ENCODE measurements around the gene SYT12.

Gene SYT12

DNA sequence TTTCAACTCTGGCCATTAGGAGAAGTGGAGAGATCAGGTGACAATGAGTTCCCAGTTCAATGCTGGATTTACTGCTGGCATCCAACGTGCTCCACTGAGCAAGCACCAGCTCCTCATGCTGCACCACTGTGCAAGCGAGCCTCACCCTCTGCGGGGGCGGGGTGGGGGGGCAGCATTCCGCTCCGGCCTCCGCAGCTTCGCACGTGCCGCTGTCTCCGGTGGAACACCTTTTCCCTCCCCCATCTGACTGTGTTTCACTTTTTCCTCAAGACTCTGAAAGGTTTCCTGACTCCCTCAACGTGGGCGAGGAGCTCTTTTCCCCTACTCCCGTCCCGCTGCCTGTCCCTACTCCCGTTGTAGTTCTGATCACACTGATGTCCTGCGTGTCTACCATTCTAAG is 32.9 kb downstream of the SYT12 start:
- no peak for DNase-seq (ENCODE audit: low read depth in 2 of 2)

DNA sequence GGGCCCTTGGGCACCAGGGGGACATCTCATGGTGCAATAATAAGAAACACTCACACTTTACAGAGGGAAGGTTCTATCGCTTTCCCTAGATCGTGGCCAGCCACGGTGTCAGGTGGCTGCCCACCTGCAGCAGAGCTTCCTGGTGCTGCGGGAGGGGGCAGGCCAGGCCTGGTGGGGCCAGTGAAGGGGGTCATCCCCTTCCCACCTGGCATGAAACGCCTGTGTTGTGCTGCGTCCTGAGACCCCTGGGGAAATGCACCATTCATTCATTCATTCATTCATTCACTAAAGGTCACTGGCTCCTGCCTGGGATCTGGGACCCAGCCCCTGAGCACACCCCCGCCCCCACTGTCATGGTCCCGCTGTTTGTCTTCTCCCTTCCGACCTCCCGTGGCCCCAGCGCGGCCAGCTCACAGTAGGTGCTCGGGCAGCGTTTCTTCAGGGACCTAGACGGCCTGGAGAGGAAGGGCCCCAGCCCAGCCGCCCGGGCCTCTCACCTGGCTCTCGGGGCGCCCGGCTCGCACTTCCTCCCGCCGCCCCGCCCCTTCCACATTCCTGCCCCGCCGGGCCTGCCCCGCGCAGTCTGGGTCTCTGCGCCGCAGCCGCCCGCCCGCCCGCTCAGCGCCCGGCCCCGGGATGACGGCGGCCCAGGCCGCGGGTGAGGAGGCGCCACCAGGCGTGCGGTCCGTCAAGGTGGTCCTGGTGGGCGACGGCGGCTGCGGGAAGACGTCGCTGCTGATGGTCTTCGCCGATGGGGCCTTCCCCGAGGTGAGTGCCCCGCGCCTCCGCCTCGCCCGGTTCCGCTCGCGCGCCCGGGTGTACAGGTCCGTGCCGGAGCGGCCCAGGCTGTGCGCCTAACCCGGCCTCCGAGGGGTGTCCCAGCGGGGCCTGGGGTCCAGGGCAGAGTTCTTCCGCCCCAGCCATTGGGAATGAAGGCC is 33.6 kb downstream of the SYT12 start, which contains the start of gene RHOD:
Gene RHOD (plus strand): TSS at position 581 of the 938 bp plus-strand sequence. CDS start 56 bp downstream, at position 637.
- DNase-seq (ENCODE audit: low read depth in 2 of 2): peak in 1 of 2 donors; percentile 33

DNA sequence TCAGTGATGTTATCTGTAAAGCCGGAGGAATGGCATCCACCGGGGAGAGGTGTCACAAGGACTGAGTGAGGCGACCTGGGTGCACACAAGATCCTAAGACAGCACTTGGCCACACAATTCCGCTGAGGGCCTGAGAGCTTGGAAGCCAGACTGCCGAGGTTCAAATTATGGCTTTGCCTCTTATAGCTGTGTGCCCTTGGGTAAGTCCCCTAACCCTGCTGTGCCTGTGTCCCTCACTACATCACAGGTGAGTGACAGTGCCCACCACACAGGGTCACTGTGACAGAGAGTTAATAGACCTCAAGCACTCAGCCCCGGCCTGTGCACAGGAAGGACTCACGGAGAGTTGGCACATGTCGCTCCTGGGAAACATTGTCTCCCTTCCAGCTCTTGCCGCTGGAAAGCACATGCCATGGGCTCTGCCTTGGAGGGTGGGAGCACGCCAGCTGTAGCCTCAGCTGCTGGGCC is 34.3 kb downstream of the SYT12 start:
- no peak for DNase-seq (ENCODE audit: low read depth in 2 of 2)

DNA sequence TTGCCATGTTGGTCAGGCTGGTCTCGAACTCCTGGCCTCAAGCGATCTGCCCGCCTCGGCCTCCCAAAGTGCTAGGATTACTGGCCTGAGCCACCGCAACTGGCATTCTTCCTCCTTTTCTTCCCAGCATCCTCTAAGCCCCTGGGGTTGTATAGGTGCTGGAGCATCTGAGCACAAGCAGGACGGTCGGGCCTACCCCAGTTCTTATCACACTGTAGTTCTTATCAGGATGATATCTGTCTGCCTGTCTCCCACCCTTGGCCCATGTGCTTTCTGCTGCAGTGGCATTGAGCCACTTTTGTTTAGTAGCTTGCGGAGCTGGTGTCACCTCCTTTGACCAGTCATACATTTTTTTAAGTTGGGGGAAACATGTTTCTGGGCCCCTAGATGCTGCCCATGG is 35.6 kb downstream of the SYT12 start:
- no peak for DNase-seq (ENCODE audit: low read depth in 2 of 2)

DNA sequence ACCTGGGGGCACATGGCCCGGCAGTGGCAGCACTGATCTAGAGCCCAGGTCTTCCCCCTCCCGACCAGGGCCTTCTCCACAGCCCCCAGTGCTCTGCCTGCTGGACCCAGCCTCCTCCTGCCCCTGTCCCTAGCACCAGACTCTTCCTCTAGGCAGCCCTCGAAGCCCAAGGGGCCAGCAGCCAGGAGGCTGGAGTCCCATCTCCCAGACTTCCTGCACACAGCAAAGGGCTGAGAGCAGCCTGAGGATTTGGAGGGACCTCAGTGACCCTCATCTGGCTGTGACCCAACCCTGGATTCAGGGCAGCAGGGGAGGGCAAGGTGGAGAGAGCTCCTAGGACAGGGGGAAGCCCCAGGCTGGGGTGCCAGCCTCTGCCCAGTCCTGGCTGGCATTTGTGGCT is 36.7 kb downstream of the SYT12 start:
- DNase-seq (ENCODE audit: low read depth in 2 of 2): no peak

DNA sequence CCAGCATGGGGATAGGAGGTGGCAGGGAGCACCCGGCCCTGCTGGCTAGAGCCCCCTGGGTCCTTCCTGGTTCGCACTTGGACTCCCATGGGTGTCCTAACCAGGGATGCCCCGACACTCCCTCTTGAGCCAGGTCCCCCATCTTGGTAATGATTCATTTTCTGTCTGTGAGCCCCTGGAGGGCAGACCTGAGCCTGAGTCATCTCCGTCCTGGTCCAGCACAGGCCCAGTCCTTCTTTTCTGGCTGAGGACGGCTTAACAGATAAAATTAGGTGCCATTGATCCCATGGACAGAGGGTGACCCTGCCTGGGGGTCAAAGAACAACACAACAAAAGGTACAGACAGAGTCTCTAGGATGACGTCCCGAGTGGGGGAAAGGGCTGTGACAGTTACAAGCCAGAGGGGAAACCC is 37.2 kb downstream of the SYT12 start:
- no peak for DNase-seq (ENCODE audit: low read depth in 2 of 2)

DNA sequence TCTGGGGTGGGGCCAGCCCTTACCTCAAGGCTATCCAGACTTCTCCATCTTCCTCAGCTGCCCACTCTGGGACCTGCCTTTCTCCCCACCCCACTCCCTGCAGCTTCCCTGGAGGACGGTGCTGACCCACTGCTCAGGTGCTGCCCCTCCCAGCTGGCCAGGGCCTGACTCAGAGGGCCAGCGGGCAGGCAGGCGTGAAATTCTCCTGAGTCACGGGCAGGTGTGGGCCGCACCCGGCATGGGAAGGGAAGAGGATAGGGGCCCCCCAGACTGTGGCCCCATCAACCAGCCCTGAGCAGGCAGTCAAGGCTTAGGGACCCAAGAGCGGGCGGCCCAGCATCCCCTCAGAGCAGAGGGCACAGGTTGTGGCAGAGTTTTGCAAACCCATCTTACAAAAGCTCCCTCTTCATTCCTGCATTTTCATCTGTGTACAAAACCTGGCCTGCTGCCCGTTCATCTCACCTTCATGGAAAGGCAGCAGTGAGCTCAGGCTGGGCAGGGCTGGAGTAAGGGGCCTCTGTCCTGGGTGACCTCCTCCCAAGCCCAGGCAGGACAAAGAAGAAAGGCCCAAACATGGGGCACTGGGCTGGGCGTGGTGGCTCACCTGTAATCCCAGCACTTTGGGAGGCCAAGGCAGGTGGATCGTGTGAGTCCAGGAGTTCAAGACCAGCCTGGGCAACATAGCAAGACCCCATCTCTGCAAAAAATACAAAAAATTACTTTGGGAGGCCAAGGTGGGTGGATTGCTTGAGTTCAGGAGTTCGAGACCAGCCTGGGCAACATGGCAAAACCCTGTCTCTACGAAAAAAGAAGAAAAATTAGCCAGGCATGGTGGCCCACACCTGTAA is 39.8 kb downstream of the SYT12 start:
- no peak for DNase-seq (ENCODE audit: low read depth in 2 of 2)

DNA sequence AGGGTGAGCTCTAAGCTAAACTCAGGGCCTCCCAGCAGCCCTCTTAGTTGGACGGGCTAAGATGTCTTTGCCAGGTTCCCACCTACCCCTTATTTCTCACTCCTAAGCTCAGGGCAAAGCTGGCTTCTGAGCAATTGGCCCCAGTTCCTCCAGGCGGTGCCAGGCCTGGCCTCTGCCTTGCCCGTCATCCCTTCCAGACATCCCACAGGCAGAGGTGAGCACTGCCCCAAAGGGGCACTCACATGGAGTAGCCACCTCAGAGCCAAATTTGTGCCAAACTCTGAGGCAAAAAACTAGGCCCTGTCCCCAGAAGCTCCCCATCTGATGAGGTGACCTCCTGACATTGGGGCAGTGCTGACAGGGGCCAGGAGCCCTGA is 43.4 kb downstream of the SYT12 start:
- DNase-seq (ENCODE audit: low read depth in 2 of 2): no peak

DNA sequence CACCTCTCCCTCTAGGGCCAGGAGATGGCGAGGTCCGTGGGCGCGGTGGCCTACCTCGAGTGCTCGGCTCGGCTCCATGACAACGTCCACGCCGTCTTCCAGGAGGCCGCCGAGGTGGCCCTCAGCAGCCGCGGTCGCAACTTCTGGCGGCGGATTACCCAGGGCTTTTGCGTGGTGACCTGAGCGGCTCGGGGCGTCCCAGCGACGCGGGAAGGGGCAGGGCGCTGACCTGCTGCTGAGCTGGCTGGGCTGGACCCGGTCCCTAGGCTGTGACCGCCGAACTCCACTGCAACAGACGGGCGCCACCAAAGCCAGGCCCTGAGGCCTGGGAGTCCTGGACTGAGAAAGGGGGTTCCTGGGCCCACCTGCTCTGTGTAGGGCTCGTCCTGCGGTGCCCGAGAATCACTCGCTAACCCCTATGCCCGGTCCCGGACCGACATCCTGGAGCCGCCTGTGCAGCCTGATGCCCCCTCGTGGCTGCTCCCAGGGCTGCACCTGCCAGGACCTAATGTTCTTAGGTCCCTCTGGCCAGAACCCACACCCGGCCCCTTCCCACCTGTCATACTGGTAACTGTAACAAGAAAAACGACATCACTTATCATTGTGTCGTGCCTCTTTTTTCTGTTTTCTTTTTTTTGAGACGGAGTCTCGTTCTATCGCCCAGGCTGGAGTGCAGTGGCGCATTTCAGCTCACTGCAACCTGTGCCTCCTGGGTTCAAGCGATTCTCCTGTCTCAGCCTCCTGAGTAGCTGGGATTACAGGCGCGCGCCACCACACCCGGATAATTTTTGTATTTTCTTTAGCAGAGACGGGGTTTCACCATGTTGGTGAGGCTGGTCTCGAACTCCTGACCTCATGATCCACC is 48.7 kb downstream of the SYT12 start:
- DNase-seq (ENCODE audit: low read depth in 2 of 2): peak; percentile 45 to 71

DNA sequence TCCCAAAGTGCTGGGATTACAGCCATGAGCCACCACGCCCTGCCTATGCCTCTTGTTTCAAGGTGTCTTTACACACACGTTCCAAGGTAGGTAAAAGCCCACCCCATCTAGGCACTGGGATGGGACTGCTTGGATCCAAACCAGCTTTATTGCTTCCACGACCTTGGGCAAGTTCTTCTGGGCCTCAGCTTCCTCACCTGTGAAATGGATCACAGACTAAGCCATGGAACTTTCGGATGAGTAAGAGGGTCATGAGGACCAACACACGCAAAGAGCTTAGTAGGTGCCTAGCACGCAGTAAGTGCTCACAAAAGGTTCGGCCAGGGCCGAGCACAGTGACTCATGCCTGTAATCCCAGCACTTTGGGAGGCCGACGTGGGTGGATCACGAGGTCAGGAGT is 49.4 kb downstream of the SYT12 start:
- DNase-seq (ENCODE audit: low read depth in 2 of 2): no peak

DNA sequence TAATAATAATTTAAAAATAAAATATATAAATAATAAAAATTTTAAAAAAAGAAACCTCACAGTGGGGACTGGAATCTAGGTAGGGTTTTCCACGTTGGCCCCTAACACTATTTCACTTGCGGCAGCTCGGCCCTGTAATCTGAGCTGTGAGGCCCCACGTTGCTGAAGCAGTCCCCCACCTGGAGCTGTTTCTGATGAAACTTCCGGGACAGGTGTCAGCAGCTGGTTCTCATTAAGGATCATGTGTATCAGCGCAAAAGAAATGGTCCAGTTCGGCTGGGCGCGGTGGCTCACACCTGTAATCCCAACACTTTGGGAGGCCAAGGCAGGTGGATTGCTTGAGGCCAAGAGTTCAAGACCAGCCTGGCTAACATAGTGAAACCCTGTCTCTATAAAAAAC is 51.0 kb downstream of the SYT12 start:
- DNase-seq (ENCODE audit: low read depth in 2 of 2): no peak

DNA sequence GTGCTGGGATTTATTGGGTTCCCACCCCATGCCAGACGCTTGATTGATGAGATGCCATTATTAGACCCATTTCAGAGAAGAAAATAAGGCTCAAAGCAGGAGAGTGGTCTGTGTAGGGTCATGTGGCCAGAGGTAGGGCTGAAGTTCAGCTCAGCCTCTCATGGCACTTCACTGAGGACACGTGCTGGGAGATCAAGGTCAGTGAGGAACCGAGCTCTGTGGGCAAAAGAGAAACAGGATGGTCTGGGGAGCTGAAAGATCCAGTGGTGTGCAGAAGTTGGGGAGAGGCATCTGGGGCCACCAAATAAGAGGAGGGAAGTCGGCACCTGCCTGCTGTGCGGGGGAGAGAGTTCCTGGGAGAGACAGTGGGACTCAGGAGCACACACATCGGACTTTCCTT is 53.3 kb downstream of the SYT12 start:
- DNase-seq (ENCODE audit: low read depth in 2 of 2): no peak

DNA sequence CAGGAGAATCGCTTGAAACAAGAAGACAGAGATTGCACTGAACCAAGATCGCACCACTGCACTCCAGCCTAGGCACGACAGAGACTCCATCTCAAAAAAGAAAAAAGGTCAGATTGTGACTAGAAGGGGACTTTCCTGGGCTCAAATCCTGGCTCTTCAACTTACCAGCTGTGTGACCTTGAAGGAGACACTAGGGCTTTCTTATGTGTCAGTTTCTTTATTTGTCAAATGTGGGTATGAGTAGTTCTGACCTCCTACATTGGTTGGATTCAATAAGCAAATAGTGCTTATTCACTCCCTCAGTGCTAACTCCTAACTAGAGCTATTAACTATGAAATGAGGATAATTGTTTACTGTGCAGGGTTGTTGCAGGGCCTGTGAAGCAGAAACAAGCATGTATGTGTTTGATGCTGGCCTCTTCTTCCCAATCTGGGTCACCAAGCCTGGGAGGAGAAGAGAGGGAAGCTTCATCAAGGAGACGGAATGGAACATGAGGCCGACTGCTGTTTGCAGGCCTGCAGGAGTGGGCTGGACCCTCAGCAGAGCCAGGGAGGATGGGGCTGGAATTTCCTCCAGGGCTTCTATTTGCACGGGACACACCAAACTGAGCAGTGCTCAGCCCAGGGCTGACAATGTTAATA is 56.3 kb downstream of the SYT12 start:
- DNase-seq (ENCODE audit: low read depth in 2 of 2): no peak

DNA sequence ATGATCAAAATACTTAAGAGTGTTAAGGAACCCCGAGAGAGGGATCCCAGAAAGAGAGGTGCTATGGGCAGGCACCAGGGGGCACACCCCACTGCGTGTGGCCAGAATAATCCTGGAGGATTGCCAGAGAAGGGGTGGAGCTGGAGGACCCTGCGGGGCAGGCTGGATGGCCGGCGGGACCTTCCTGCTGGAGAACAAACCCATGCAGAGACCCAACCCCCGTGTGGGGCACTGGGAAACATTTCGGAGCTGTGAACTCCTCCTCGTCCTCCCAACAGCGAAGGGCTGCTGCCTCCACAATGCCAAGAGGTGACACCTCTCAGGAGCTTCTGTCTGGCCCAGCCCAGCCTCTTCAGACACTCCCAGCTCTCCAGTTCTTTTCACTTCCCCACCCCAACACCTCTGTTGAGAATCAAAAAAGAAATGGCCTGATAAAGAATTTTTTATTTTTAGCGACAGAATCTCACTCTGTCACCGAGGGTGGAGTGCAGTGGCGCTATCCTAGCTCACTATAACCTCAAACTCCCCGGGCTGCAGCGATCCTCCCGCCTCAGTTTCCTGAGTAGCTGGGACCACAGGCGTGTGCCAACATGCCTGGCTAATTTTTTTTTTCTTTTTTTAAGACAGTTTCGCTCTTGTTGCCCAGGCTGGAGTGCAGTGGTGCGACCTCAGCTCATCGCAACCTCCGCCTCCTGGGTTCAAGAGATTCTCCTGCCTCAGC is 59.3 kb downstream of the SYT12 start:
- DNase-seq (ENCODE audit: low read depth in 2 of 2): no peak

DNA sequence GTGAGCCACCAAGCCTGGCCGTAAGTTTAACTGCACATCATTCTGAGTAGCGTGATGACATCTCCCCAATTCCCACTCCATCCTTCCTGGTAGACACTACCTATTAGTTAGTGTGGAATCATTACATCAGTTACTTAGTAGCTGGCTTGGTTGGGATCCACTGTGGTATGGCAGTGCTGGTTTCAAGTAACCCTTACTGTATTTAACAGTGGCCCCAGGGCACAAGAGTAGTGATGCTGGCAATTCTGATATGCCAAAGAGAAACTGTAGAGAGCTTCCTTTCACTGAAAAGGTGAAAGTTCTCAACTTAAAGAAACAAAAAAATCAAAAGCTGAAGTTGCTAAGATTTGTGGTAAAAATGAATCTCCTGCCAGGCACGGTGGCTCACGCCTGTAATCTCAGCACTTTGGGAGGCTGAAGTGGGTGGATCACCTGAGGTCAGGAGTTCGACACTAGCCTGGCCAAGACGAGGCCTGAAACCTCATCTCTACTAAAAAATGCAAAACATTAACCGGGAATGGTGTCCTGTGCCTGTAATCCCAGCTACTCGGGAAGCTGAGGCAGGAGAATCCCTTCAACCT is 60.9 kb downstream of the SYT12 start:
- no peak for DNase-seq (ENCODE audit: low read depth in 2 of 2)

DNA sequence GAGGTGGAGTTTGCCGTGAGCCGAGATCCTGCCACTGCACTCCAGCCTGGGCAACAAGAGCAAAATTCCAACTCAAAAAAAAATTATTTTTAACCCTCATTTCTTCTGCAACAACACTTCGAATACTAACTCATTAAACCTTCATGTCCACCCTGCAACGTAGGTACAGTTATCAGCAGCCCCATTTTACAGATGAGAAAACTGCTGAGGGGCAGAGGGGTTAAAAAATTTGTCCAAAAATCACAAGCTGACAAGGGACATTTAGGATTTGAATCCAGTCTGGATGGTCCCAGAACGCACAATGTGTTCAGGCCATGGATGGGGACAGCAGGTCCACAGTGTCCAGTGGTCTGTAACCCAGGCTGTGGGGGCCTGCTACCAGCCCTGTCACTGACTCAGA is 62.7 kb downstream of the SYT12 start:
- no peak for DNase-seq (ENCODE audit: low read depth in 2 of 2)

DNA sequence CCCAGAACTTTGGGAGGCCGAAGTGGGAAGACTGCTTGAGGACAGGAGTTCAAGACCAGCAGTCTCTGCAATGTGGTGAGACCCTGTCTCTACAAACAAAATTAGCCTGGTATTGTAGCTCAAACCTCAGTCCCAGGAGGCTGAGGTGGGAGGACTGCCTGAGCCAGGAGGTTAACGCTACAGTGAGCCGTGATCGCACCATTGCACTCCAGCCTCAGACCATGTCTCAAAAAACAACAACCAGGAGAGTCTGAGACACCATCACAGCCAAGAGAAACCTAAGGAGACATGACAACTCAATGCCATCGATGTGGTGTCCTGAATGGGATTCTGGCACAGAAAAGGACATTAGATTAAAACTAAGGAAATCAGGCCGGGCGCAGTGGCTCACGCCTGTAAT is 67.8 kb downstream of the SYT12 start:
- no peak for DNase-seq (ENCODE audit: low read depth in 2 of 2)

DNA sequence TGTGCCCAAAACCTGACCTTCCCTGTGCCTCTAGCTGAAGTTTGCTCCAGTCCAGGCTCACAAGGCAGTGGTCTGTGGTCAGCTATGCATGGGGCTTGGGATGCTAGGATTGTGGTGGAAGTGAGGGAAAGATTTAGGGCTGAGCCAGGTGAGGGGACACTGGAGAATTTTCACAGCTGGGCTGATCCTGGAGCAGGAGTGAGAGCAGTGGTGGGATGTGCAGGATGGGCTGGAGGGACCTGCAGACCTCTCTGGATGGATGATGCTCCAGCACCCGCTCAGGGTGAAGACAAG is 72.2 kb downstream of the SYT12 start:
- DNase-seq (ENCODE audit: low read depth in 2 of 2): no peak

DNA sequence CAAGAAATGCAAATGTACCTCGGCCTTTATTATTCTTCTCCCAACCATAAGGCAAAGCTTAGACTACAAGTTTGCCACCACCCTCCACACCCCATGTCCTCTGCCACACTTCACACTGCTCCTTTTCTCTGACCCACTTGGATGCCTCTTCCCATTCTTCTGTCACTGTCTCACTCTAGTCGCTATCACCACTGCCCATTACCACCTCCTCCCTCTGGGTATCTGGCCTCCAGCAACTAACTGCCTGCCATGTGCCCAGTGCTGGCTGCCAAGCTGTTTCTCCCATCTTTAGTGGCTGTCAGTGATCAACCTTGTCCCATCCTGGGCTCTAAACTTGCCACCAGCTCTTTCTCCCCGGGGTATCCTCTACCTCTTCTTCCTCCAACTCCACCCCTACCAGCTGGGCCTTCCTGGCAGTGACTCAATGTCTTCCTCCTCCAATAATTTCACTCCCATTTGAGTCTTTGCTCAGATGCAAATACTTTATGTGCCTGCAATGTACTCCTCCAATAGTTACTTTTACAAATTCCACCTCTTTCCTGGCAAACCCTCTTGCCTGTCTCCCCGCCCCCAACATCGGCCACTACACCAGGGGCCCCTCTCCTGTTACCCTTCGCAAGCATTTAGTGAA is 76.0 kb downstream of the SYT12 start:
- DNase-seq (ENCODE audit: low read depth in 2 of 2): no peak

DNA sequence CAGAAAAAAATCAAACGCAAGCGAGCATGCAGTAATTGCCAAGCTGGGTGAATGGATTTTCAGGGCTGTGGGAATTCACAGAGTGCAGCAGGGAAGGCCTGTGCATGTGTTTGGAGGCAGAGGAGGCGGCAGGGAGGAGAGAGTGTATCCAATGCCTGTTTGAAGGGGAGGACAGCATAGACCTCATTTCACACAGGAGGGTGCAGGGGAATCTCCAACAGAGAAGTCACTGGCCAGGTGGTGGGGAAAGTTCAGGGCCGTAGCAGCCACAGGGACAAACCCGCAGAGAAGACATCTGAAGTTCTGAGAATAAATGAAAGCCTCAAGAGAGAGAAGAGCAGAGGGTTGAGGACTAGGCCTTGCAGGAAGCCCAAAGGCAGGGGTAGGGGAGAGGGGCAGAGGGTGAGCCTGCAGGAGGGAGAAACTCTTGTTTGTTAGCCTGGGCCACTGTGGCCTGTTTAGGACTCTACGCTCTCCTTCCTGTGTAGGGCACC is 76.9 kb downstream of the SYT12 start:
- DNase-seq (ENCODE audit: low read depth in 2 of 2): no peak
